ENCODE results near the gene SCN4B.

The SCN4B gene

DNA sequence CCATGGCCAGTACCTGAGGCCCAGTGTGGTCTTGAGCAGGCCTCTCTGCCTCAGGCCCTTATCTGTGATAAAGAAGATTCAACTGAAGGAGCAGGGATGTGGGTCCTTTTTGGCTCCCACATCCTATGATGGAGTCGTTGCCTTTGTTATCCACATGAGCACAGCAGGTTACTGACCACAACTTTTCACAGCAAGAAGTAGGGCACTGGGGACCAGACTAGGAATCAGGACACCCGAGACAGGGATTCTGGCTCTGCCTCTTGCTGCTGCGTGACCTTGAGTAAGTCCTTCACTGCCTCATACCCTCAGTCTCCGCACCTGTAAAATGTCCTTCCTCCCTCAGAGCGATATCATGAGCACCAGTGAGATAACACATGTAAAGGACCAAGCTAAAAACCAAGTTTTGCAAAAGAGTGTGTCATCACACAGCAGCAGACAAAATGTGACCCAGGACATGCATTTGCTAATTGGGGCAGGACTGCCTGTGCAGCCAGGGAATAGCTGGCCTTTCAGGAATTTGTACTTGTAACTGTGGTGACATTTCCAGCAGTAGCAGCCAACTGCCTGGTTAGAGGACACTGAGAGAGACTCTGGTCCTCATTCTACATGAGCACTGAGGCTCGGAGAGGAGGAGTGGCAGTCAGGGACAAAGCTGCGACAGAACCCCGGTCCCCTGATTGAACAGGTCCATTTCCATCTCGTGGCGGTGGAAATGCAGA lies 52.6 kb downstream of the SCN4B start:
- no peak for DNase-seq (ENCODE audit: low spot score)

DNA sequence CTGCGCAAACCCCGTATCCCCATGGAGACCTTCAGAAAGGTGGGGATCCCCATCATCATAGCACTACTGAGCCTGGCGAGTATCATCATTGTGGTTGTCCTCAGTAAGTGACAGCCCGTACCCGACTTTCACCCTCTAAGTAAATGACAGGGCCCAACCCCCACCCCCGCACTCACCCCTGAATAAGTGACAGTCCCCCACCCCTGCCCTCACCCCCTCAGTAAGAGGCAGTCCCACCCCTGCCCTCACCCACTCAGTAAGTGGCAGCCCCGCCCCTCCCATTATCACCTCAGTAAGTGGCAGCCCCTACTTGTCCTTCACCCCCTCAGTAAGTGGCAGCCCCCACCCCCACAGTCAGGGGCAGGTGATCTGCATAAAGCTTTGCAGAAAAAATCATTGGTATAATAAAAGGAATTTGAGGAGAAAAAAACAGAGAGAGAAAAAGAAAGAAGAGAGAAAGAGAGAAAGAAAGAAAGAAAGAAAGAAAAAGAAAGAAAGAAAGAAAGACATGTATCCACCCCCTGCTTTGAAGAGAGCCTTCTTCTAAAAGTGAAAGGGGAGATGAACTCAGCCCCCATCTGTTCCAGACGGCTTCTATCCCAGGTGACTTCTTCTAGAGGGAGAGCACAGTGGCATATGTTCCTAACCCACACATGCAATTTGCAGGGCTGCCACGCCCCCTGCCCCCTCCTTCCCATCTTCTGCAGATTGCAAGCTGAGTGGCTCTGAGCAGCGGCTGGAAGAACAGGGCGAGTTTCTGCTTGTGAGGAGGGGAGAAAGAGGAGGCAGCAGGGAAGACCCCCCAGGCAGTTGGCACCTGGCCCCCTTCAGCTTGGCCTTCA lies 53.4 kb downstream of the SCN4B start:
- DNase-seq (ENCODE audit: low spot score) = no peak

DNA sequence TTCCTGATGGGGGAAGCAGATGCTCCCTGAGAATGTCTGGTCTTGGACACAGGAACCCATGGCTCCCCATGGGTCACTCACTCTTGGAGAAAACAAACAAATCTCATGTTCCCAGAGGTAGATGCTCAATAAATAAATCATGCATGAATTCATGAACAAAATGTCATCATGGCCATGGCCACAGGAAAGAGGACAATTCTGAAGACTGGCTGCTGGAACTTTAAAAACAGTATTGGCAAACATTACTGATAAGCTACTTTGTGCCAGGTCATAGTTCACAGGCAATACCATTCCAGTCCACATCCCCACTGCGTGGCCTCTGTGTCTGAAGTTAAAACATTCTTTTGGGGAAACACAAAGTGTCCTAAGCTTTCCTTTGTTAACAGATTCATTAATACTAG lies 56.7 kb downstream of the SCN4B start:
- DNase-seq (ENCODE audit: low spot score) = no peak

DNA sequence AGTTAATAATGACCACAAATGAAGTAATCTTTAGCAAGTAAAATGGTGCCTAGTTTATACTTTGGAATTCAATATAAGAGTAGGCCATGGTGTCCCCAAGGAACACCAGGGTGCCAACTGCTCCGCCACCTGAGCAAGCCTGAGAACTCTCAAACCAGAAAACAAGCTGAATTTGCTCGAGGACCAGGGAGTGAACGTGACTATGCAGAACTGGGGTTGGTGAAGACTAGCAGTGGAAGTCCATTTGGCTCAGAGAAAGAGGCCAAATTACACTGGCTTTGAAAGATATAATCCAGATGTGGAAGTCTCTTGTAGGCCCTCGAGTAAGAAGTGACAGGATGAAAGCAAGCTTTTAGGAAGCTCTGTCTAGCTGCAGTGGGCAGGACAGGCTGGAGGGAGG lies 57.1 kb downstream of the SCN4B start:
- DNase-seq (ENCODE audit: low spot score) = no peak

DNA sequence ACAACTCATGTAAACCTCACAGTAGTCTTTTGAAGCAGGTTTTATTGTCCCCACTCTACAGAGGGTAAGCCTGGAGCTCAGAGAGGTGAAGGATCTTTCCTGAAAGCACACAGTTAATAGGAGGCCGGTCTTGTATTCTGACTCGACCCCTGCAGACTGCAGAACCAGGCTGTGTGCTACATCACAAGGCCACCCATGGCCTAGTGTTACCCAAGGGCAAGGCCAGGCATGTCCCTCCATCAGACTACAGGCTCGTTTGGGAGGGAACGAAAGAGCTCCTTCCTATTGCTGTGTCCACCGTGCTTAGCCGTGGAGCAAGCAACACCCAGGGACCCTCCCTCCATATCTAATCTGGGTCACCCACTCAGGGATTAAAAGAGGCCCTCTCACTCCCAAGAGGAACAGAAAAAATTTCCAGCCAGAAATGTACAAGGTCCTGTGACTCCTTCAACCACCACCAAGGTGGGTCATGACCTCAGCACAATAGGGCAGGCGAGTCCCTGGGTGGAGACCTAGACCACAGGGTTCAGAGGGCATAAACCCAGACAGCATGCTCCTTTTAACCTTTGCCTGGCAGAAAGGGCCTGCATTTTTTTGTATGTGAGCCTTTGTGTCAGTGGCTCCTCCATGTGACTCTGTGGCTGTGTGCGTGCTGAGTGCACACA lies 59.6 kb downstream of the SCN4B start:
- DNase-seq (ENCODE audit: low spot score) = no peak

DNA sequence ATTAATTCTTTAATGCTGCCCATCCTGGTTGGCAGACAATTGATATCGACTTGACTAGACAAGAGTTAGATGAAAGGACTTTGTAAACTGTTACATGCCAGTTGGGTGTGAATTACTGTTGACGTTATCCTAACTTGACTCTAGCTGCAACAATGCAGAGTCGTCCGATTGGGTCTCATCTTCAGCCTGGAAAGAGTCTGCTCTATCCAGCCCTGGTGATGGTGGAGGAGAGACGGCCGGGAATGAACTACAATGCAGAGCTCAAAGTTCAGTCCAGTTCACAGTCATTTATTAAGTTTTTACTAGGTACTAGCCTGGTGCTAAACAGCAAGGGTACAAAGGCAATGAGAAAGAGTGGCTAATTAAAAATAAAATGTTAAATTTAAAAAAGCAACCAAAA lies 60.9 kb downstream of the SCN4B start:
- no peak for DNase-seq (ENCODE audit: low spot score)

DNA sequence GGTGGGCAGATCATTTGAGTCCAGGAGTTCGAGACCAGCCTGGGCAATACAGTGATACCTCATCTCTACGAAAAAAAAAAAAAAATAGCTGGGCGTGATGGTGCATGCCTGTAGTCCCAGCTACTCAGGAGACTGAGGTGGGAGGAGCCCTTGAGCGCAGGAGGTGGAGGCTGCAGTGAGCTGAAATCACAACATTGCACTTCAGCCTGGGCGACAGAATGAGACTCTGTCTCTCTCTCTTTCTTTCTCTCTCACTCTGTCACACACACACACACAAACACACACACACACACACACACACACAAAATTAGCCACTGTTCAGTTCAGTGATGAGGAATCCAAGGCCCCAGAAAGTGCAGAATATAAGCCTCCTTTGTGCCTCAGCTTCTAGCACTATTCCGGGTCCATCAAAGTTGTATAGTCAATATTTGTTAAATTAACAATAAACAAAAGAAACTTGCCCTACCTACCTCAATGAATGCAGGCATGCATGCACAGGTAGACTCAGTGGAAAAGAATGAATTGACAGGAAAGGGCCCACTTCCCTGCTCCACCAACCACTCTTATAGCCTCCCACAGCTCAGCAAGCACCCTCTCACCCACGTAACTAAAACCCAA lies 62.0 kb downstream of the SCN4B start:
- DNase-seq (ENCODE audit: low spot score) = no peak

DNA sequence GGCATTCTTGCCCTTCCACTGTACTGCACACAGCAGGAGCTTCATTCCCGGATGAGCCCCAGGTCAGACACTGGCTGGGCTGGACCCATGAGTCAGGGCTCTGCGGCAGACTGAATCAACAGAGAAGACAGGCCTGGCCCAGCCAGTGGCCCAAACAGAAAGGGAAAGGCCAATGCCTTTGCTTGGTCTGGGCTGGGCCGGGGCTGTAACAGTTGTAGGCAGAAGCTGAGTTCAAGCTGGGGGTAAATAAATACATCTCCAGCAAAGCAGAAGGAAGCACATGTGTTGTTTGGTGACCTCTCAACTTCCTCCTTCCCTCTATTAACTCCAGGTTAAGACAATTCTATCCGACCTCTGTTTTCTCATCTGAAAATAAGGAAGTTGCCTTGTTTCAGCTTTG lies 64.1 kb downstream of the SCN4B start:
- no peak for DNase-seq (ENCODE audit: low spot score)

DNA sequence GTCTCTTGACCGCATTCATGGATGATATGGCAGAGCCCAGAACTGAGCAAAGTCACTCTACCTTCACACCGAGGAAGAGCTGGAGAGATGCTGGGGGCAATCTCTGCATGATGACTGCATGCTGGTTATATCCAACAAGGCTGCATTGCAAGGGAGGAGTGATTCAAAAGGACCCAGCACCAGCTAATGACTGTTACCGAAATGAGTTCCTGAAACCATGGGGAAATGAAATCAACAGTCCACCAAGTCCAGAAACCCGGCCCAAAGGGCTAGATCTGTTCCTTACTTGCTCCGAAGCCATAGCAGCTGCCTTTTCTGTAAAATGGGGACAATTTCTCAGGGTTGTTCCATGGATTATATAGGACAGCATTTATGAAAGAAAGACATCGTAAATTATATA lies 64.7 kb downstream of the SCN4B start:
- no peak for DNase-seq (ENCODE audit: low spot score)

DNA sequence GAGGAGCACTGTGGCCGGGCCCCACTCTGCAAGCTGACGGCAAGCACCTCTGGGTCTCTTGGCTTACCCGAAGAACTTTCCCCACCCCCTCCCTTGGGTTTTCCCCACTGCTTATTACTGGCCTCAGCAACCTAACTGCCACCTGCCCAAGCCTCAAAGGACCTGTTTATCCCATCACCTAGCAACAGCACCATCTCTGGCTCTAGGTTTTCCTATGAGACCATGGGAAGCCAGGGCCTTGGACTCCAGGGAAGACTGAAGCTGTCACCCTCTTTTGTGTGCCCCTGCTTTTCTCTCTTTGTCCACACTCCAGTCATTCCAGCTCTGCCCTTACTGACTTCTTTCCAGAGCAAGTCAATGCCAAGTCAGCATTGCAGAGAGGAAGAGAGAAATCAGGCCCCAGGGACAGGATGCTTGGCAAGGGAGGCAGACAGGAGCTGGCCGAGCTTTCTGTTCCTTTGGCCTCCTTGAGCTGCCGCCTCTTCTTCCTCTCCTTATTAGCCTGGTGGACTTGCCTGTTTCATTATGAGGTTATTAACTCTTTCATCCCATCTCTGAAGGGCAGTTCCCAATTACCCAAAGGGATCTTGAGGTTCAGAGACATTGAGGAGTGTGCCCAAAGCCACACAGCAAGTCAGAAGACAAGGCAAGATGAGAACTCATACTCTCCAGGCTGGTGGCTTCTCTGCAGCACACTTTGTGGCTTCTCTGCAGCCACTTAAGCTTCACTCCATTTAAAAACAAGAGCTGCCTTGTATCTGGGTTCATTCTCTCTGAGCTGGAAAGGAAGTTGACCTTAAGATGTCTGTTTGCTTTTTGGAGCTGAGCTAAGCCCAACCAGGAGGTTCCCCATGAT lies 65.5 kb downstream of the SCN4B start, which contains the start of gene SMIM35:
Gene SMIM35 (minus strand): TSS at position 51 of the 856 bp plus-strand sequence. CDS start 206 bp downstream, outside the sequence.
- DNase-seq (ENCODE audit: low spot score) = no peak

DNA sequence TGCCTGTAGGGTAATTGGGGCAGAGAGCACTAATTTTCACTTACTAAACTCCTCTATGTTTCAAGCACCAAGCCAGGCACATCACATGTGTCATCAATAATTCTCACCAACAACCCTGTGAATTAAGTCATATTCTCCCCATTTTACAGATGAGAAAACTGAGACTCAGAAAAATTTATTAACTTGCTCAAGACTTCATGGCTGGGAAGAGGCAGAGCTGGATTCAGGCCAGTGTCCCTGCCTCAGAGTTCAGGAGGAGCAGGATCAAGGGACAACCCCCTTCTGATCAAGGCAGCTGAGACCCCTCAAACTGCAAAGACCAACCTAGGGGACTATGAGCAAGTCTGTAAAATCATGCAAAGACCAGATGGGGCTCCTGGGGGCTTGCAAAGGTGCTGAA lies 68.0 kb downstream of the SCN4B start:
- no peak for DNase-seq (ENCODE audit: low spot score)

DNA sequence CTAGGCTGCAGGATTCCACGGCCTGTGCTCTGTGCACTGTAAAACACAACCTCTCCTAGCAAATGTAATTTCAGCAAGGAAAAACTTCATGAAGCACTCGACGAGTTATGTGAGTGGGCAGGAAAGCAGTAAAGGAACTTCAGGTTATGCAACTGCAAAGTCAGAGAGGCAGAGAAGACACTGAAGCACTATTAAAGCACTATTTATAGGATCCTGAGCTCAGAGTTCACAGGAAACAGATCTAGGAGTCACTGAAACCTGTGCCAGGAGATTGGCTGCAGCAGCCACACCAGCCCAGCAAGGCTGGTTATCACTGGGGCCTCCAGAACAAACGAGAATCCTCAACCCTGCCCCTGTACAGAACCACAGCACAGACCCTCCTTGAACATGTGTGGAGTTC lies 68.4 kb downstream of the SCN4B start:
- no peak for DNase-seq (ENCODE audit: low spot score)

Data from AG08396 (cell line).